Uterus (tissue), 4 donors: Measurements from ENCODE around the gene PGRMC2. TPM values are rescaled to one million over a fixed set of nuclear protein-coding genes. Genes with fewer than 3 reads are reported as not detected.

ENCODE experiments used
- DNase-seq, 2 donors: peaks; one replicate each; pipeline ENCODE4 v3.0.0-alpha.2; 2019 to 2020
- H3K27ac ChIP-seq, 2 donors: fragments of 200-600 bp; sonication (generic); 1 replicate in 1 of 2; 2 replicates in 1 of 2; pipeline ENCODE4 v1.5.1; 2016 to 2018
- H3K27me3 ChIP-seq, 2 donors: fragments of 200-600 bp; sonication (generic); one replicate each; pipeline ENCODE4 v1.5.1; 2018 to 2019; ENCODE audit warnings: control low read depth in 1 of 2
- H3K36me3 ChIP-seq, 2 donors: fragments of 200-600 bp; sonication (generic); one replicate each; pipeline ENCODE4 v1.5.1; 2019; ENCODE audit warnings: control low read depth in 1 of 2
- H3K4me1 ChIP-seq, 2 donors: fragments of 200-600 bp; sonication (generic); one replicate each; pipeline ENCODE4 v1.5.1; 2018 to 2019; ENCODE audit warnings: control low read depth in 1 of 2
- H3K4me3 ChIP-seq, 2 donors: fragments of 200-600 bp; sonication (generic); 1 replicate in 1 of 2; 2 replicates in 1 of 2; pipeline ENCODE4 v1.5.1; 2018 to 2019; ENCODE audit warnings: mild to moderate bottlenecking in 1 of 2
- H3K9me3 ChIP-seq, 2 donors: fragments of 200-600 bp; sonication (generic); one replicate each; pipeline ENCODE4 v1.5.1; 2019; ENCODE audit warnings: control low read depth in 1 of 2
- POLR2A ChIP-seq, 2 donors: fragments of 450-650 bp; IDR thresholded peaks; one replicate each; pipeline ENCODE4 v1.6.1; 2016; ENCODE audit warnings: antibody characterized with exemption in 2 of 2, mild to moderate bottlenecking in 1 of 2, moderate library complexity in 1 of 2
- intact Hi-C: fragments of 100-400 bp; cut with DNase I; formaldehyde crosslinking; loops from one replicate; pipeline ENCODE4 v1.15.1; 2023; ENCODE audit warnings: low total_unique reads
- total RNA-seq, 4 donors: library from RNA; depleted of rRNA in 3 of 4; stranded (reverse); fragments of >200 nt in 3 of 4; gene quantifications; one replicate each; pipeline versions ENCODE4 v1.1.0 to v1.2.4, GENCODE V29; 2014 to 2023
- TF ChIP-seq, protein P1 (sequence below), 4 experiments: fragments of 200-600 bp in 2 of 4; fragments of 450-650 bp in 2 of 4; sonication (generic) in 2 of 4; IDR thresholded peaks; one replicate each; pipeline ENCODE4 v1.5.1; 2016 to 2019; ENCODE audit warnings: antibody characterized with exemption in 4 of 4, mild to moderate bottlenecking in 2 of 4, moderate library complexity in 1 of 4
- donor health status: DM: yes; HTN: yes; CAD: no.

The PGRMC2 gene
- total RNA-seq, 4 donors from 2014 or later = 14.9 to 66.0 (median 37.6) TPM

GRCh38 chr4:128298852-128299251 lies 11.2 kb upstream of the PGRMC2 start:
- H3K36me3 ChIP-seq = no peaks in the 10 kb centered on the region
- no peak overlapping the region for H3K4me3 ChIP-seq
- no peak for DNase-seq
- H3K9me3 ChIP-seq = no peaks in the 10 kb centered on the region
- no peak overlapping the region for H3K27ac ChIP-seq
- H3K4me1 ChIP-seq = no peaks in the 10 kb centered on the region
- TF ChIP-seq, protein P1, sequence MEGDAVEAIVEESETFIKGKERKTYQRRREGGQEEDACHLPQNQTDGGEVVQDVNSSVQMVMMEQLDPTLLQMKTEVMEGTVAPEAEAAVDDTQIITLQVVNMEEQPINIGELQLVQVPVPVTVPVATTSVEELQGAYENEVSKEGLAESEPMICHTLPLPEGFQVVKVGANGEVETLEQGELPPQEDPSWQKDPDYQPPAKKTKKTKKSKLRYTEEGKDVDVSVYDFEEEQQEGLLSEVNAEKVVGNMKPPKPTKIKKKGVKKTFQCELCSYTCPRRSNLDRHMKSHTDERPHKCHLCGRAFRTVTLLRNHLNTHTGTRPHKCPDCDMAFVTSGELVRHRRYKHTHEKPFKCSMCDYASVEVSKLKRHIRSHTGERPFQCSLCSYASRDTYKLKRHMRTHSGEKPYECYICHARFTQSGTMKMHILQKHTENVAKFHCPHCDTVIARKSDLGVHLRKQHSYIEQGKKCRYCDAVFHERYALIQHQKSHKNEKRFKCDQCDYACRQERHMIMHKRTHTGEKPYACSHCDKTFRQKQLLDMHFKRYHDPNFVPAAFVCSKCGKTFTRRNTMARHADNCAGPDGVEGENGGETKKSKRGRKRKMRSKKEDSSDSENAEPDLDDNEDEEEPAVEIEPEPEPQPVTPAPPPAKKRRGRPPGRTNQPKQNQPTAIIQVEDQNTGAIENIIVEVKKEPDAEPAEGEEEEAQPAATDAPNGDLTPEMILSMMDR (IDR thresholded peaks at IDR 0.05) = no peak
- TF ChIP-seq POLR2A (IDR thresholded peaks at IDR 0.05) = no peak
- intact Hi-C loops = no loop called here
- H3K27me3 ChIP-seq = no peaks in the 10 kb centered on the region

GRCh38 chr4:128298146-128298758 lies 10.6 kb upstream of the PGRMC2 start:
- DNase-seq = no peak
- H3K36me3 ChIP-seq = no peaks in the 10 kb centered on the region
- no peak overlapping the region for H3K27ac ChIP-seq
- no peak overlapping the region for H3K4me3 ChIP-seq
- TF ChIP-seq POLR2A (IDR thresholded peaks at IDR 0.05) = no peak
- TF ChIP-seq, protein P1 (IDR thresholded peaks at IDR 0.05) = no peak
- intact Hi-C loops = no loop called here
- no peaks in the 10 kb centered on the region for H3K4me1 ChIP-seq
- no peaks in the 10 kb centered on the region for H3K27me3 ChIP-seq
- no peaks in the 10 kb centered on the region for H3K9me3 ChIP-seq

GRCh38 chr4:128295255-128295654 lies 7.6 kb upstream of the PGRMC2 start:
- Histone ChIP-seq H3K36me3 (no peaks in the 10 kb centered on the region), H3K27me3 (no peaks in the 10 kb centered on the region), H3K9me3 (no peaks in the 10 kb centered on the region), H3K4me1 (no peaks in the 10 kb centered on the region), H3K27ac (no peak overlapping the region), H3K4me3 (no peak overlapping the region)
- intact Hi-C loops = no loop called here
- no peak for TF ChIP-seq POLR2A (IDR thresholded peaks at IDR 0.05)
- TF ChIP-seq, protein P1 (IDR thresholded peaks at IDR 0.05) = no peak
- no peak for DNase-seq

GRCh38 chr4:128294464-128294863 lies 6.9 kb upstream of the PGRMC2 start:
- H3K27me3 ChIP-seq = no peaks in the 10 kb centered on the region
- no peak for DNase-seq
- TF ChIP-seq, protein P1 (IDR thresholded peaks at IDR 0.05) = no peak
- TF ChIP-seq POLR2A (IDR thresholded peaks at IDR 0.05) = no peak
- H3K27ac ChIP-seq = no peak overlapping the region
- no peaks in the 10 kb centered on the region for H3K9me3 ChIP-seq
- H3K4me1 ChIP-seq = no peaks in the 10 kb centered on the region
- no peak overlapping the region for H3K4me3 ChIP-seq
- no peaks in the 10 kb centered on the region for H3K36me3 ChIP-seq
- intact Hi-C loops = no loop called here

- no peak for DNase-seq
- H3K36me3 ChIP-seq = no peaks in the 10 kb centered on the region
- H3K27ac ChIP-seq = no peak overlapping the region
- TF ChIP-seq POLR2A (IDR thresholded peaks at IDR 0.05) = no peak
- TF ChIP-seq, protein P1 (IDR thresholded peaks at IDR 0.05) = no peak
- H3K9me3 ChIP-seq = no peaks in the 10 kb centered on the region
- intact Hi-C loops = no loop called here
- no peaks in the 10 kb centered on the region for H3K27me3 ChIP-seq
- no peaks in the 10 kb centered on the region for H3K4me1 ChIP-seq
- H3K4me3 ChIP-seq = no peak overlapping the region
Observed at GRCh38 chr4:128292349-128292748, 4.7 kb upstream of the PGRMC2 start.
